ENCODE measurements around the gene MRPL53.
A peak's percentile ranks its signal among the peaks of the same experiment; 100 is the strongest.

Gene MRPL53

DNA sequence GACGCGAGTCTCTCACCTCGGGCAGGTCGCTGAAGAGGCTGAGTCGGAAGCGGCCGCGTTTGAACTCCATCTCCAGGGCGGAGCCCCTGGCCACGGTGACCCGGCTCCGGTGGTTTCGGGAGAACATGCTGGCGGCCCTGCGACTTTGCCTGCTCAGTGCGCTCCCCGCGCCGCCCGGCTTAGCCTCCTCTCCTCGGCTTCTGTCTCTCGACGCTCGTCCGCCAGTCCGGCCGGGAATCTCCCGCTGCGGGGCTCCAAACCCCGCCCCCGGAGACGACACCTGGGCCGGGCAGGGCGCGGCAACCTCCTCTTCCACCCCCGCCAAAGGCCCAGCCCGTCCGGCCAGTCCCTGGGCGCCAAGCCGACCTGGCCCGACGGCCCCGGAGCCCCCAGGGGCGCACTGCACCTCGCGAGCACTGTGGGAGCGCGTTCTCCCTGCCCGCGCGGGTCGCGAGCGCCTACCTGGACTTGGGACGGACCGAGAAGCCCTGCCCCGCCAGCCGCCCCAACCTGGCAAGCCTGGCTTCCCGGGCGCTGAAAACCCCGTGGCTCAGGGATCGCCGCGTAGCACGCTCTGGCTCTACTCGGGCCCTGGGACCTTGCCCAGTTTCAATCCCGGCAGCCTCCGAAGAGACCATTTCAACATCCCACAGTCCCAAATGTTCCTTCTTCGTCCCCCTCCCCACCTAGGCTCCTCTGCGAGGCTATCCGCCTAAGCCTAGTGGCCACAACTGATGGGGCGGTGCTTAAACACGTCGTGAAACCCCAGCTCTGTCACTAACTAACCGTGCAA is 30.6 kb downstream of the MRPL53 start, which contains the start of gene RTKN (continued):
- TF ChIP-seq, protein P1, sequence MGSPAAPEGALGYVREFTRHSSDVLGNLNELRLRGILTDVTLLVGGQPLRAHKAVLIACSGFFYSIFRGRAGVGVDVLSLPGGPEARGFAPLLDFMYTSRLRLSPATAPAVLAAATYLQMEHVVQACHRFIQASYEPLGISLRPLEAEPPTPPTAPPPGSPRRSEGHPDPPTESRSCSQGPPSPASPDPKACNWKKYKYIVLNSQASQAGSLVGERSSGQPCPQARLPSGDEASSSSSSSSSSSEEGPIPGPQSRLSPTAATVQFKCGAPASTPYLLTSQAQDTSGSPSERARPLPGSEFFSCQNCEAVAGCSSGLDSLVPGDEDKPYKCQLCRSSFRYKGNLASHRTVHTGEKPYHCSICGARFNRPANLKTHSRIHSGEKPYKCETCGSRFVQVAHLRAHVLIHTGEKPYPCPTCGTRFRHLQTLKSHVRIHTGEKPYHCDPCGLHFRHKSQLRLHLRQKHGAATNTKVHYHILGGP (tag by site-specific recombination; IDR thresholded peaks at IDR 0.05): no peak
- TF ChIP-seq KLF16 (tag by site-specific recombination; IDR thresholded peaks at IDR 0.05) (peak; percentile 53; the same call in 1 of the 2 replicates), KLF1 (tag by site-specific recombination; IDR thresholded peaks at IDR 0.05) (peak; percentile 61), ZNF843 (tag by site-specific recombination; IDR thresholded peaks at IDR 0.05) (0 out of 2 replicates have a peak, but pooled peaks have one; percentile 11), EGR2 (tag by site-specific recombination; IDR thresholded peaks at IDR 0.05; ENCODE audit: low read depth) (peak; percentile 70), ZNF660 (tag by site-specific recombination; IDR thresholded peaks at IDR 0.05) (no peak), SCRT1 (tag by site-specific recombination; IDR thresholded peaks at IDR 0.05; ENCODE audit: borderline replicate concordance) (no peak), ZNF792 (tag by site-specific recombination; IDR thresholded peaks at IDR 0.05) (no peak), ZNF830 (tag by site-specific recombination; IDR thresholded peaks at IDR 0.05; ENCODE audit: low read depth) (no peak)
- TF ChIP-seq, protein P2, sequence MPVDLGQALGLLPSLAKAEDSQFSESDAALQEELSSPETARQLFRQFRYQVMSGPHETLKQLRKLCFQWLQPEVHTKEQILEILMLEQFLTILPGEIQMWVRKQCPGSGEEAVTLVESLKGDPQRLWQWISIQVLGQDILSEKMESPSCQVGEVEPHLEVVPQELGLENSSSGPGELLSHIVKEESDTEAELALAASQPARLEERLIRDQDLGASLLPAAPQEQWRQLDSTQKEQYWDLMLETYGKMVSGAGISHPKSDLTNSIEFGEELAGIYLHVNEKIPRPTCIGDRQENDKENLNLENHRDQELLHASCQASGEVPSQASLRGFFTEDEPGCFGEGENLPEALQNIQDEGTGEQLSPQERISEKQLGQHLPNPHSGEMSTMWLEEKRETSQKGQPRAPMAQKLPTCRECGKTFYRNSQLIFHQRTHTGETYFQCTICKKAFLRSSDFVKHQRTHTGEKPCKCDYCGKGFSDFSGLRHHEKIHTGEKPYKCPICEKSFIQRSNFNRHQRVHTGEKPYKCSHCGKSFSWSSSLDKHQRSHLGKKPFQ (tag by site-specific recombination; IDR thresholded peaks at IDR 0.05): 0 out of 2 replicates have a peak, but pooled peaks have one; percentile 12
- TF ChIP-seq, protein P3, sequence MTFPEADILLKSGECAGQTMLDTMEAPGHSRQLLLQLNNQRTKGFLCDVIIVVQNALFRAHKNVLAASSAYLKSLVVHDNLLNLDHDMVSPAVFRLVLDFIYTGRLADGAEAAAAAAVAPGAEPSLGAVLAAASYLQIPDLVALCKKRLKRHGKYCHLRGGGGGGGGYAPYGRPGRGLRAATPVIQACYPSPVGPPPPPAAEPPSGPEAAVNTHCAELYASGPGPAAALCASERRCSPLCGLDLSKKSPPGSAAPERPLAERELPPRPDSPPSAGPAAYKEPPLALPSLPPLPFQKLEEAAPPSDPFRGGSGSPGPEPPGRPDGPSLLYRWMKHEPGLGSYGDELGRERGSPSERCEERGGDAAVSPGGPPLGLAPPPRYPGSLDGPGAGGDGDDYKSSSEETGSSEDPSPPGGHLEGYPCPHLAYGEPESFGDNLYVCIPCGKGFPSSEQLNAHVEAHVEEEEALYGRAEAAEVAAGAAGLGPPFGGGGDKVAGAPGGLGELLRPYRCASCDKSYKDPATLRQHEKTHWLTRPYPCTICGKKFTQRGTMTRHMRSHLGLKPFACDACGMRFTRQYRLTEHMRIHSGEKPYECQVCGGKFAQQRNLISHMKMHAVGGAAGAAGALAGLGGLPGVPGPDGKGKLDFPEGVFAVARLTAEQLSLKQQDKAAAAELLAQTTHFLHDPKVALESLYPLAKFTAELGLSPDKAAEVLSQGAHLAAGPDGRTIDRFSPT (tag by site-specific recombination; IDR thresholded peaks at IDR 0.05): peak; percentile 64
- TF ChIP-seq, protein P4, sequence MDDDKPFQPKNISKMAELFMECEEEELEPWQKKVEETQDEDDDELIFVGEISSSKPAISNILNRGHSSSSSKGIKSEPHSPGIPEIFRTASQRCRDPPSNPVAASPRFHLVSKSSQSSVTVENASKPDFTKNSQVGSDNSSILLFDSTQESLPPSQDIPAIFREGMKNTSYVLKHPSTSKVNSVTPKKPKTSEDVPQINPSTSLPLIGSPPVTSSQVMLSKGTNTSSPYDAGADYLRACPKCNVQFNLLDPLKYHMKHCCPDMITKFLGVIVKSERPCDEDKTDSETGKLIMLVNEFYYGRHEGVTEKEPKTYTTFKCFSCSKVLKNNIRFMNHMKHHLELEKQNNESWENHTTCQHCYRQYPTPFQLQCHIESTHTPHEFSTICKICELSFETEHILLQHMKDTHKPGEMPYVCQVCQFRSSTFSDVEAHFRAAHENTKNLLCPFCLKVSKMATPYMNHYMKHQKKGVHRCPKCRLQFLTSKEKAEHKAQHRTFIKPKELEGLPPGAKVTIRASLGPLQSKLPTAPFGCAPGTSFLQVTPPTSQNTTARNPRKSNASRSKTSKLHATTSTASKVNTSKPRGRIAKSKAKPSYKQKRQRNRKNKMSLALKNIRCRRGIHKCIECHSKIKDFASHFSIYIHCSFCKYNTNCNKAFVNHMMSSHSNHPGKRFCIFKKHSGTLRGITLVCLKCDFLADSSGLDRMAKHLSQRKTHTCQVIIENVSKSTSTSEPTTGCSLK (tag by site-specific recombination; IDR thresholded peaks at IDR 0.05): no peak
- TF ChIP-seq, protein P5, sequence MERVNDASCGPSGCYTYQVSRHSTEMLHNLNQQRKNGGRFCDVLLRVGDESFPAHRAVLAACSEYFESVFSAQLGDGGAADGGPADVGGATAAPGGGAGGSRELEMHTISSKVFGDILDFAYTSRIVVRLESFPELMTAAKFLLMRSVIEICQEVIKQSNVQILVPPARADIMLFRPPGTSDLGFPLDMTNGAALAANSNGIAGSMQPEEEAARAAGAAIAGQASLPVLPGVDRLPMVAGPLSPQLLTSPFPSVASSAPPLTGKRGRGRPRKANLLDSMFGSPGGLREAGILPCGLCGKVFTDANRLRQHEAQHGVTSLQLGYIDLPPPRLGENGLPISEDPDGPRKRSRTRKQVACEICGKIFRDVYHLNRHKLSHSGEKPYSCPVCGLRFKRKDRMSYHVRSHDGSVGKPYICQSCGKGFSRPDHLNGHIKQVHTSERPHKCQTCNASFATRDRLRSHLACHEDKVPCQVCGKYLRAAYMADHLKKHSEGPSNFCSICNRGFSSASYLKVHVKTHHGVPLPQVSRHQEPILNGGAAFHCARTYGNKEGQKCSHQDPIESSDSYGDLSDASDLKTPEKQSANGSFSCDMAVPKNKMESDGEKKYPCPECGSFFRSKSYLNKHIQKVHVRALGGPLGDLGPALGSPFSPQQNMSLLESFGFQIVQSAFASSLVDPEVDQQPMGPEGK (tag by site-specific recombination; IDR thresholded peaks at IDR 0.05): peak; percentile 79

DNA sequence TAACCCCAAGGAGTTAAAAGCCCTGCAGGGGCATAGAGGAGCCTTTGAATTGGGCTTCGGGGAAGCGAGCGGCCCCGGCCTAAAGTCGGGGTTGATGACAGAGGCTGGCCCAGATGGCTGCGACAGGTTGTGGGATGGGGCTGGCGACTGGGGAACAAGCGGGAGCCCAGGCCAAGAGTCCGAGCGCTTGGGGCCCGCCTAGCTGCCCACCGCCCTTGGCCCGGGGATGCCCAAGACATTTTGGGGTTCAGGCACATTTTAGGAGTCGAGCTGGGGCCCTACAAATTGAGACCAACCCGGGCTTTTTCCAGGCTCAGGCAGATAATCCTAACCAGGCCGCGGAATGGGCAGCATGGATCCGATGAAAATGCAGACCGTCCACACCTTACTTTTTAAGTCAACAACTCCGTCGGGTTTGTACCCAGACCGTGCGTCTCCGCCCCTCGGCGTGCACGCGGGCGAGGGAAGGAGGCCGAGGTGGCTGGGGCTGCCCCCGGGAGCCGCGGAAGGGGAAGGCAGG is 31.2 kb downstream of the MRPL53 start:
- Histone ChIP-seq H3K4me1 (ENCODE audit: control insufficient read depth, insufficient read depth, low read length) (peaks cover 7% of the 10 kb centered on the region), H3K27ac (ENCODE audit: extremely low read depth, low read depth, low read length) (peak overlapping the region; percentile 68), H3K4me3 (ENCODE audit: low read depth, low read length) (peak overlapping the region; percentile 56), H3K9me3 (ENCODE audit: control insufficient read depth, insufficient read depth, low read depth, low read length) (no peaks in the 10 kb centered on the region), H3K36me3 (ENCODE audit: control insufficient read depth in 2 of 2, insufficient read depth in 1 of 2, low read length in 2 of 2) (peaks cover 0 to 29% of the 10 kb centered on the region in 2 experiments; a peak in 1 of 3 replicates)
- CTCF ChIA-PET: interaction anchor here (1.1 to 2.2 kb wide), 2 partner anchors 15 to 106 kb away, joined by 5 to 6 read pairs; no protein-coding TSS in a partner anchor
- POLR2A ChIA-PET: interaction anchor here (1.2 to 2.4 kb wide), 9 partner anchors 10 to 263 kb away, joined by 3 to 40 read pairs (median 5); partner anchors contain the start of genes DCTN1, INO80B, MOB1A and MRPL53
- TF ChIP-seq ZNF335 (tag by site-specific recombination; conservative IDR thresholded peaks at IDR 0.05): peak; percentile 42
- no peak for TF ChIP-seq ZBTB20 (tag by site-specific recombination; IDR thresholded peaks at IDR 0.05)
- no peak for TF ChIP-seq ZNF792 (tag by site-specific recombination; IDR thresholded peaks at IDR 0.05)
- TF ChIP-seq SCRT1 (tag by site-specific recombination; IDR thresholded peaks at IDR 0.05; ENCODE audit: borderline replicate concordance): peak; percentile 85; the same call in 1 of the 2 replicates
- TF ChIP-seq, protein P6, sequence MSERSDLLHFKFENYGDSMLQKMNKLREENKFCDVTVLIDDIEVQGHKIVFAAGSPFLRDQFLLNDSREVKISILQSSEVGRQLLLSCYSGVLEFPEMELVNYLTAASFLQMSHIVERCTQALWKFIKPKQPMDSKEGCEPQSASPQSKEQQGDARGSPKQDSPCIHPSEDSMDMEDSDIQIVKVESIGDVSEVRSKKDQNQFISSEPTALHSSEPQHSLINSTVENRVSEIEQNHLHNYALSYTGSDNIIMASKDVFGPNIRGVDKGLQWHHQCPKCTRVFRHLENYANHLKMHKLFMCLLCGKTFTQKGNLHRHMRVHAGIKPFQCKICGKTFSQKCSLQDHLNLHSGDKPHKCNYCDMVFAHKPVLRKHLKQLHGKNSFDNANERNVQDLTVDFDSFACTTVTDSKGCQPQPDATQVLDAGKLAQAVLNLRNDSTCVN (tag by site-specific recombination; optimal IDR thresholded peaks at IDR 0.05): no peak
- no peak for TF ChIP-seq ZNF266 (tag by site-specific recombination; IDR thresholded peaks at IDR 0.05; ENCODE audit: low read depth)
- TF ChIP-seq TCF7L2 (IDR thresholded peaks at IDR 0.05; ENCODE audit: borderline replicate concordance, low read depth, low read length): 0 out of 2 replicates have a peak, but pooled peaks have one; percentile 50

All from HEK293 (cell line).